ENCODE data around the gene HNRNPLL. TPM values are rescaled to one million over a fixed set of nuclear protein-coding genes. Genes with fewer than 3 reads are reported as not detected.

Gene HNRNPLL
- total and polyA plus RNA-seq, 4 donors = 7.7 to 18.3 (median 13.1) TPM

DNA sequence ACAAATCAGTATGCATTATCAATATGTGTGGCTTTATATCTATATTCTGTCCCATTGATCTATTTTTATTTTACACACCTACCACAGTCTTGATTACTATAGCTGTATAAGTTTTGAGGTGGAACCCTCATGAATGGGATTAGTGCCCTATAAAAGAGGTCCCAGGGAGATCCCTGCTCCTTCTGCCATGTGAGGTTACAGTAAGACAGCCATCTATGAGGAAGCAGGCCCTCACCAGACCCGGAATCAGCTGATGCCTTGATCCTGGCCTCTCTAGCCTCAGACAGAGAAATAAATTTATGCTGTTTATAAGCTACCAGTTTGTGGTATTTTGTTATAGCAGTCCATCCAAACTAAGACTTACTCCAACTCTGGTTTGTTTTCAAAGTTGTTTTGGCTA lies 54.9 kb downstream of the HNRNPLL start:
- Histone ChIP-seq H3K9ac (ENCODE audit: low read depth in 1 of 2, low read length in 2 of 2) (no peak overlapping the region), H3K27ac (ENCODE audit: low read depth in 1 of 2, low read length in 2 of 2) (no peak overlapping the region), H3K4me3 (ENCODE audit: low read depth in 1 of 3, low read length in 3 of 3) (no peak overlapping the region), H3K27me3 (ENCODE audit: control insufficient read depth in 4 of 4, insufficient read depth in 4 of 4, low read length in 3 of 4) (no peaks in the 10 kb centered on the region), H3K4me1 (ENCODE audit: control insufficient read depth in 4 of 4, insufficient read depth in 4 of 4, low read length in 3 of 4) (no peaks in the 10 kb centered on the region), H3K36me3 (ENCODE audit: control insufficient read depth in 4 of 4, insufficient read depth in 3 of 4, low read depth in 1 of 4, low read length in 3 of 4) (no peaks in the 10 kb centered on the region), H3K9me3 (ENCODE audit: control insufficient read depth in 4 of 4, low read length in 3 of 4) (no peaks in the 10 kb centered on the region)
- WGBS = 88% methylated on average over 1 of the region's 1 CpG
- no peak for TF ChIP-seq HNF4G (IDR thresholded peaks at IDR 0.05)
- DNase-seq (ENCODE audit: low spot score) = no peak

DNA sequence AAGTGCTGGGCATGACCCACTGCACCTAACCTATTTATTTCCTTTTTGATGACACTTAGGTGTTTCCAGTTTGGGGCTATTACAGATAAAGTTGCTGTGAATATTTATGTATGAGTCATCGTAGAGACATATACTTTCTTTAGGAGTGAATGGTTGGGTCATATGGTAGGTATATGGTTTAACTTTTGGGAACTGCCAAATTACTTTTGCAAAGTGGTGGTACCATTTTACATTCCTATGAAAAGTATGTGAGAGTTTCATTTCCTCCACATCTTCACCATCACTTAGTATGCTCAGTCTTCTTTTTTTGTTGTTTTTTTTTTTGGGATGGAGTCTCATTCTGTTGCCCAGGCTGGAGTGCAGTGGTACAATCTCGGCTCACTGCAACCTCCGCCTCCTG lies 56.1 kb downstream of the HNRNPLL start:
- peaks cover 0 to 1% (median 0%) of the 10 kb centered on the region in 4 donors for H3K4me1 ChIP-seq (ENCODE audit: control insufficient read depth in 4 of 4, insufficient read depth in 4 of 4, low read length in 3 of 4)
- H3K27ac ChIP-seq (ENCODE audit: low read depth in 1 of 2, low read length in 2 of 2) = no peak overlapping the region
- no peaks in the 10 kb centered on the region for H3K36me3 ChIP-seq (ENCODE audit: control insufficient read depth in 4 of 4, insufficient read depth in 3 of 4, low read depth in 1 of 4, low read length in 3 of 4)
- no peaks in the 10 kb centered on the region for H3K9me3 ChIP-seq (ENCODE audit: control insufficient read depth in 4 of 4, low read length in 3 of 4)
- DNase-seq (ENCODE audit: low spot score) = no peak
- no peak overlapping the region for H3K9ac ChIP-seq (ENCODE audit: low read depth in 1 of 2, low read length in 2 of 2)
- H3K4me3 ChIP-seq (ENCODE audit: low read depth in 1 of 3, low read length in 3 of 3) = no peak overlapping the region
- no peaks in the 10 kb centered on the region for H3K27me3 ChIP-seq (ENCODE audit: control insufficient read depth in 4 of 4, insufficient read depth in 4 of 4, low read length in 3 of 4)
- WGBS = 94% methylated on average over 3 of the region's 3 CpGs
- TF ChIP-seq FOXA2 (IDR thresholded peaks at IDR 0.05) (no peak), RAD21 (IDR thresholded peaks at IDR 0.05) (no peak), YY1 (IDR thresholded peaks at IDR 0.05) (no peak), RXRA (IDR thresholded peaks at IDR 0.05) (no peak)
- TF ChIP-seq, protein P1, sequence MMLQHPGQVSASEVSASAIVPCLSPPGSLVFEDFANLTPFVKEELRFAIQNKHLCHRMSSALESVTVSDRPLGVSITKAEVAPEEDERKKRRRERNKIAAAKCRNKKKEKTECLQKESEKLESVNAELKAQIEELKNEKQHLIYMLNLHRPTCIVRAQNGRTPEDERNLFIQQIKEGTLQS (IDR thresholded peaks at IDR 0.05) = no peak
- TF ChIP-seq, protein P2, sequence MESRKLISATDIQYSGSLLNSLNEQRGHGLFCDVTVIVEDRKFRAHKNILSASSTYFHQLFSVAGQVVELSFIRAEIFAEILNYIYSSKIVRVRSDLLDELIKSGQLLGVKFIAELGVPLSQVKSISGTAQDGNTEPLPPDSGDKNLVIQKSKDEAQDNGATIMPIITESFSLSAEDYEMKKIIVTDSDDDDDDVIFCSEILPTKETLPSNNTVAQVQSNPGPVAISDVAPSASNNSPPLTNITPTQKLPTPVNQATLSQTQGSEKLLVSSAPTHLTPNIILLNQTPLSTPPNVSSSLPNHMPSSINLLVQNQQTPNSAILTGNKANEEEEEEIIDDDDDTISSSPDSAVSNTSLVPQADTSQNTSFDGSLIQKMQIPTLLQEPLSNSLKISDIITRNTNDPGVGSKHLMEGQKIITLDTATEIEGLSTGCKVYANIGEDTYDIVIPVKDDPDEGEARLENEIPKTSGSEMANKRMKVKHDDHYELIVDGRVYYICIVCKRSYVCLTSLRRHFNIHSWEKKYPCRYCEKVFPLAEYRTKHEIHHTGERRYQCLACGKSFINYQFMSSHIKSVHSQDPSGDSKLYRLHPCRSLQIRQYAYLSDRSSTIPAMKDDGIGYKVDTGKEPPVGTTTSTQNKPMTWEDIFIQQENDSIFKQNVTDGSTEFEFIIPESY (IDR thresholded peaks at IDR 0.05) = no peak
- TF ChIP-seq, protein P3, sequence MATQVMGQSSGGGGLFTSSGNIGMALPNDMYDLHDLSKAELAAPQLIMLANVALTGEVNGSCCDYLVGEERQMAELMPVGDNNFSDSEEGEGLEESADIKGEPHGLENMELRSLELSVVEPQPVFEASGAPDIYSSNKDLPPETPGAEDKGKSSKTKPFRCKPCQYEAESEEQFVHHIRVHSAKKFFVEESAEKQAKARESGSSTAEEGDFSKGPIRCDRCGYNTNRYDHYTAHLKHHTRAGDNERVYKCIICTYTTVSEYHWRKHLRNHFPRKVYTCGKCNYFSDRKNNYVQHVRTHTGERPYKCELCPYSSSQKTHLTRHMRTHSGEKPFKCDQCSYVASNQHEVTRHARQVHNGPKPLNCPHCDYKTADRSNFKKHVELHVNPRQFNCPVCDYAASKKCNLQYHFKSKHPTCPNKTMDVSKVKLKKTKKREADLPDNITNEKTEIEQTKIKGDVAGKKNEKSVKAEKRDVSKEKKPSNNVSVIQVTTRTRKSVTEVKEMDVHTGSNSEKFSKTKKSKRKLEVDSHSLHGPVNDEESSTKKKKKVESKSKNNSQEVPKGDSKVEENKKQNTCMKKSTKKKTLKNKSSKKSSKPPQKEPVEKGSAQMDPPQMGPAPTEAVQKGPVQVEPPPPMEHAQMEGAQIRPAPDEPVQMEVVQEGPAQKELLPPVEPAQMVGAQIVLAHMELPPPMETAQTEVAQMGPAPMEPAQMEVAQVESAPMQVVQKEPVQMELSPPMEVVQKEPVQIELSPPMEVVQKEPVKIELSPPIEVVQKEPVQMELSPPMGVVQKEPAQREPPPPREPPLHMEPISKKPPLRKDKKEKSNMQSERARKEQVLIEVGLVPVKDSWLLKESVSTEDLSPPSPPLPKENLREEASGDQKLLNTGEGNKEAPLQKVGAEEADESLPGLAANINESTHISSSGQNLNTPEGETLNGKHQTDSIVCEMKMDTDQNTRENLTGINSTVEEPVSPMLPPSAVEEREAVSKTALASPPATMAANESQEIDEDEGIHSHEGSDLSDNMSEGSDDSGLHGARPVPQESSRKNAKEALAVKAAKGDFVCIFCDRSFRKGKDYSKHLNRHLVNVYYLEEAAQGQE (IDR thresholded peaks at IDR 0.05) = no peak

DNA sequence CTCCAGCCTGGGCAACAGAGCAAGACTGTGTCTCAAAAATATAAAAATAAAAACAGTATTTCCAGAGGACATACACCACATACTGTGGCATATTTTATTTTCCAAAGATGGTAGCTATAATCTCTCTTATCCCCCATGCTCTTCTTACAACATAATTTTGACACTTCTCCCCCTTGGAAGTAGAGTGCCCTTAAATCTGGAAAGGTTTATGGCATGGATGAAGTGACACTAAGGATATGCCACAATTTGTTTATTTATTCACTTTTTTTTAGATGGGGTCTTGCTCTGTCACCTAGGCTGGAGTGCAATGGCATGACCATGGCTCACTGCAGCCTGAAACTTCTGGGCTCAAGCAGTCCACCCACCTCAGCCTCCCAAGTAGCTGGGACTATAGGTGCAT lies 56.7 kb downstream of the HNRNPLL start:
- Histone ChIP-seq H3K36me3 (ENCODE audit: control insufficient read depth in 4 of 4, insufficient read depth in 3 of 4, low read depth in 1 of 4, low read length in 3 of 4) (no peaks in the 10 kb centered on the region), H3K9me3 (ENCODE audit: control insufficient read depth in 4 of 4, low read length in 3 of 4) (no peaks in the 10 kb centered on the region), H3K4me1 (ENCODE audit: control insufficient read depth in 4 of 4, insufficient read depth in 4 of 4, low read length in 3 of 4) (peaks cover 0 to 3% (median 1%) of the 10 kb centered on the region in 4 donors), H3K4me3 (ENCODE audit: low read depth in 1 of 3, low read length in 3 of 3) (no peak overlapping the region), H3K27me3 (ENCODE audit: control insufficient read depth in 4 of 4, insufficient read depth in 4 of 4, low read length in 3 of 4) (no peaks in the 10 kb centered on the region), H3K9ac (ENCODE audit: low read depth in 1 of 2, low read length in 2 of 2) (no peak overlapping the region), H3K27ac (ENCODE audit: low read depth in 1 of 2, low read length in 2 of 2) (no peak overlapping the region)
- no peak for DNase-seq (ENCODE audit: low spot score)
- TF ChIP-seq, protein P3 (IDR thresholded peaks at IDR 0.05) = no peak
- TF ChIP-seq, protein P4, sequence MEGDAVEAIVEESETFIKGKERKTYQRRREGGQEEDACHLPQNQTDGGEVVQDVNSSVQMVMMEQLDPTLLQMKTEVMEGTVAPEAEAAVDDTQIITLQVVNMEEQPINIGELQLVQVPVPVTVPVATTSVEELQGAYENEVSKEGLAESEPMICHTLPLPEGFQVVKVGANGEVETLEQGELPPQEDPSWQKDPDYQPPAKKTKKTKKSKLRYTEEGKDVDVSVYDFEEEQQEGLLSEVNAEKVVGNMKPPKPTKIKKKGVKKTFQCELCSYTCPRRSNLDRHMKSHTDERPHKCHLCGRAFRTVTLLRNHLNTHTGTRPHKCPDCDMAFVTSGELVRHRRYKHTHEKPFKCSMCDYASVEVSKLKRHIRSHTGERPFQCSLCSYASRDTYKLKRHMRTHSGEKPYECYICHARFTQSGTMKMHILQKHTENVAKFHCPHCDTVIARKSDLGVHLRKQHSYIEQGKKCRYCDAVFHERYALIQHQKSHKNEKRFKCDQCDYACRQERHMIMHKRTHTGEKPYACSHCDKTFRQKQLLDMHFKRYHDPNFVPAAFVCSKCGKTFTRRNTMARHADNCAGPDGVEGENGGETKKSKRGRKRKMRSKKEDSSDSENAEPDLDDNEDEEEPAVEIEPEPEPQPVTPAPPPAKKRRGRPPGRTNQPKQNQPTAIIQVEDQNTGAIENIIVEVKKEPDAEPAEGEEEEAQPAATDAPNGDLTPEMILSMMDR (IDR thresholded peaks at IDR 0.05; ENCODE audit: low read depth, low read length, missing input control) = no peak
- TF ChIP-seq, protein P1 (IDR thresholded peaks at IDR 0.05) = no peak
- TF ChIP-seq, protein P5, sequence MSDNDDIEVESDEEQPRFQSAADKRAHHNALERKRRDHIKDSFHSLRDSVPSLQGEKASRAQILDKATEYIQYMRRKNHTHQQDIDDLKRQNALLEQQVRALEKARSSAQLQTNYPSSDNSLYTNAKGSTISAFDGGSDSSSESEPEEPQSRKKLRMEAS (IDR thresholded peaks at IDR 0.05) = no peak
- TF ChIP-seq EGR1 (IDR thresholded peaks at IDR 0.05; ENCODE audit: low read depth in 2 of 2) (no peak), RXRA (IDR thresholded peaks at IDR 0.05) (no peak), HNF4G (IDR thresholded peaks at IDR 0.05) (no peak), TAF1 (conservative IDR thresholded peaks at IDR 0.05) (no peak), YY1 (IDR thresholded peaks at IDR 0.05) (no peak), FOXA1 (IDR thresholded peaks at IDR 0.05) (no peak), NR2F2 (IDR thresholded peaks at IDR 0.05) (no peak), HNF4A (conservative IDR thresholded peaks at IDR 0.05) (no peak), FOXA2 (IDR thresholded peaks at IDR 0.05) (no peak), SP1 (IDR thresholded peaks at IDR 0.05) (no peak), JUND (IDR thresholded peaks at IDR 0.05) (no peak)

Data from liver (tissue), 9 donors.